ENCODE measurements around the gene HTN1.
"Not testable (repeated sequence)": the region's sequence is repeated elsewhere in the genome, so short reads cannot be mapped to it uniquely, and the experiment has no call there.

The HTN1 gene

GRCh38 chr4:70050138-70050537, at the start of gene HTN1:
Gene HTN1, plus strand, starts transcription at chr4:70050438. Its CDS starts 2,639 bp downstream, at chr4:70053077.
- DNase-seq (ENCODE audit: low read depth in 2 of 2) = not testable (repeated sequence)

DNA sequence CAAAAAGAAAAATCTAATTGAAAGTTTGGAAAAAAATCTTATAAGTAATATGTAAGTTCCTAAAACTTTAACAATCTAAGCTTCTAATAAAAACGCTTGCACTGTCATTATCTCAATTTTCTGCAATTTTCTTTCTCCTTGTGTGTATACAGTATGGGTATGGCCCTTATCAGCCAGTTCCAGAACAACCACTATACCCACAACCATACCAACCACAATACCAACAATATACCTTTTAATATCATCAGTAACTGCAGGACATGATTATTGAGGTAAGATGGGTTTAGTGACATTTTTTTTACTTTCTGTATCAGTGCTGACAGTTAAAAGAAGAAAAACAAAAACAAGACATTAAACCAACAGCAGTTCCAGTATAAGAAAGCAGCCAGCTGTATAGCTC, 49.5 kb upstream of the HTN1 start:
- DNase-seq (ENCODE audit: low read depth in 2 of 2) = no peak

DNA sequence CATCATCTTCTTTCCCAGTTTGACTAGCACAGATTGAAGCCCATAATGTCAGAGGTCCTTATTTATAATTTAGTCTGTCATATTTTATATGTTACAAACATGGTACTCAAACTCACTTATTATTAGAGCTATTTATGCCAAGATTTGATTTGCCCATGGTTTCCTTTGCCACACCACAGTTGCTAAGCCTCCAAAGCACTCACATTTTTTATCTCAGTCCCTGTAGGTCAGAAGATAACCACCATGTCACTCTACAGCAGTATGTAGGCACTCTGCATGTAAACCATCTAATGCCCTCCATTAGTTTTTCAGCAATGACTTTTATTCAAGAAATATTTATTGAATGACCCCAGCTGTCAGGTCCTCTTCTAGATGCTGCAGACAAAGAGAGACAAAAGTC, 47.7 kb upstream of the HTN1 start:
- DNase-seq (ENCODE audit: low read depth in 2 of 2) = no peak

- no peak for DNase-seq (ENCODE audit: low read depth in 2 of 2)
Measured at GRCh38 chr4:70008771-70009170, 41.5 kb upstream of the HTN1 start.

DNA sequence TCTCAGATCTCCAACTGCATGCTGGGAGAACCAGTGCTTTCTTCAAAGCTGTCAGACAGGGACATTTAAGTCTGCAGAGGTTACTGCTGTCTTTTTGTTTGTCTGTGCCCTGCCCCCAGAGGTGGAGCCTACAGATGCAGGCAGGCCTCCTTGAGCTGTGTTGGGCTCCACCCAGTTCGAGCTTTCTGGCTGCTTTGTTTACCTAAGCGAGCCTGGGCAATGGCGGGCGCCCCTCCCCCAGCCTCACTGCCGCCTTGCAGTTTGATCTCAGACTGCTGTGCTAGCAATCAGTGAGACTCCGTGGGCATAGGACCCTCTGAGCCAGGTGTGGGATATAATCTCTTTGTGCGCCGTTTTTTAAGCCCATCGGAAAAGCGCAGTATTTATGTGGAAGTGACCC, 31.2 kb upstream of the HTN1 start:
- DNase-seq (ENCODE audit: low read depth in 2 of 2) = not testable (repeated sequence)

GRCh38 chr4:70023218-70023617, 27.0 kb upstream of the HTN1 start:
- DNase-seq (ENCODE audit: low read depth in 2 of 2) = no peak

DNA sequence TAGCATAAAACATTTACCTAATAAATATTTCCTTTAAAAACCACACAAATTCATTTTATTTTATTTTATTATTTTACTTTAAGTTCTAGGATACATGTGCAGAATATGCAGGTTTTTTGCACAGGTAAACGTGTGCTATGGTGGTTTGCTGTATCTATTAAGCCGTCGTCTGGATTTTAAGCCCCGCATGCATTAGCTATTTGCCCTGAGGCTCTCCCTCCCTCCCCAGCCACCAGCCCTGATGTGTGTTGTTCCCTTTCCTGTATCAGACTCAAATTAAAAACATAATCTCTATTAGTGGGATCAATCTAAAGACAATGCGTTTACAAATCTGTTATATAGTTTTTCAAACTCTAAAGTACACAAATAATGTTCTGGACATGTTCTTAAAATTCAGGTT, 23.2 kb upstream of the HTN1 start:
- no peak for DNase-seq (ENCODE audit: low read depth in 2 of 2)

DNA sequence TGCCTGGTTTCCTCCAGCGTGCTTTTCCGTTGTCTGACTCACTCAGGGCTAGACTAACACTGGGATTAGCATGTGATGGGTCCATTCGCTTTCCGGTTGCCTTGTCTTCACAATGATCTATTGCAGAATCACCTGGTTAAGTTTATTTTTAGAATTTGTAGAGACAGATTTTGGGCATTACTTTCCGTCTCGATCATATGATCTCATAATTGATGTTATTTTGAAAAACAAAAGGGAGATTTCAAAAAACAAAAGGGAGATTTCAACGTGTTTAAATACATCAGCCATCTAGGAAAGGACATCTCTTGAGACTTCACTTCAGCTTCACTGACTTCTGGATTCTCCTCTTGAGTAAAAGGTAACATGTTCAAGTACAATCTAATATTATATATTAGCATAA, 22.1 kb upstream of the HTN1 start, which contains the start of gene HTN3:
HTN3 (plus strand) TSS at position 301 of the 400 bp plus-strand sequence. CDS start 2,282 bp downstream, outside the sequence.
- DNase-seq (ENCODE audit: low read depth in 2 of 2) = not testable (repeated sequence)

DNA sequence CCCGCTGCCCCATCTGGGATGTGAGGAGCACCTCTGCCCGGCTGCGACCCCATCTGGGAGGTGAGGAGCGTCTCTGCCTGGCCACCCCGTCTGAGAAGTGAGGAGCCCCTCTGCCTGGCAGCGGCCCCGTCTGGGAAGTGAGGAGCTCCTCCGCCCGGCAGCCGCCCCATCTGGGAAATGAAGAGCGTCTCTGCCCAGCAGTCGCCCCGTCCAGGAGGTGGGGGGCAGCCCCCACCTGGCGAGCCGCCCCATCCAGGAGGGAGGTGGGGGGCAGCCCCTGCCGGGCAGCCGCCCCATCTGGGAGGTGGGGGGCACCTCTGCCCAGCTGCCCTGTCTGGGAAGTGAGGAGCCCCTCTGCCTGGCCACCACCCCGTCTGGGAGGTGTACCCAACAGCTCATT, 12.7 kb upstream of the HTN1 start:
- not testable (repeated sequence) for DNase-seq (ENCODE audit: low read depth in 2 of 2)

DNA sequence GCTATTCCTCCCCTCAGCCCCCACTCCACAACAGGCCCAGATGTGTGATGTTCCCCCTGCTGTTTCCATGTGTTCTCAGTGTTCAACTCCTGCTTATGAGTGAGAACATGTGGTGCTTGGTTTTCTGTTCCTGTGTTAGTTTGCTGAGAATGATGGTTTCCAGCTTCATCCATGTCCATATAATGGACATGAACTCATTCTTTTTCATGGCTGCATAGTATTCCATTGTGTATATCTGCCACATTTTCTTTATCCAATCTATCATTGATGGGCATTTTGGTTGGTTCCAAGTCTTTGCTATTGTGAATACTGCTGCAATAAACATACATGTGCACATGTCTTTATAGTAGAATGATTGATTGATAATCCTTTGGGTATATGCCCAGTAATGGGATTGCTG, 10.3 kb upstream of the HTN1 start:
- not testable (repeated sequence) for DNase-seq (ENCODE audit: low read depth in 2 of 2)

GRCh38 chr4:70041652-70042286, 8.5 kb upstream of the HTN1 start:
- no peak for DNase-seq (ENCODE audit: low read depth in 2 of 2)

DNA sequence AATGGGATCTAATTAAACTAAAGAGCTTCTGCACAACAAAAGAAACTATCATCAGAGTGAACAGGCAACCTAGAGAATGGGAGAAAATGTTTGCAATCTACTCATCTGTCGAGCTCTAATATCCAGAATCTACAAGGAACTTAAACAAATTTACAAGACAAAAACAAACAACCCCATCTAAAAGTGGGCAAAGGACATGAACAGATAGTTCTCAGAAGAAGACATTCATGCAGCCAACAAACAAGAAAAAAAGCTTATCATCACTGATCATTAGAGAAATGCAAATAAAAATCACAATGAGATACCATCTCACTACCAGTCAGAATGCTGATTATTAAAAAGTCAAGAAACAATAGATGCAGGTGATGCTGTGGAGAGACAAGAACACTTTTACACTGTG, 6.3 kb downstream of the HTN1 start:
- DNase-seq (ENCODE audit: low read depth in 2 of 2) = not testable (repeated sequence)

- no peak for DNase-seq (ENCODE audit: low read depth in 2 of 2)
Measured at GRCh38 chr4:70057651-70058050, 7.4 kb downstream of the HTN1 start.

- DNase-seq (ENCODE audit: low read depth in 2 of 2) = no peak
Measured at GRCh38 chr4:70059149-70059548, 8.9 kb downstream of the HTN1 start.

GRCh38 chr4:70062000-70062399, 11.8 kb downstream of the HTN1 start:
- DNase-seq (ENCODE audit: low read depth in 2 of 2) = no peak

GRCh38 chr4:70080205-70080604, 30.0 kb downstream of the HTN1 start:
- DNase-seq (ENCODE audit: low read depth in 2 of 2) = no peak

DNA sequence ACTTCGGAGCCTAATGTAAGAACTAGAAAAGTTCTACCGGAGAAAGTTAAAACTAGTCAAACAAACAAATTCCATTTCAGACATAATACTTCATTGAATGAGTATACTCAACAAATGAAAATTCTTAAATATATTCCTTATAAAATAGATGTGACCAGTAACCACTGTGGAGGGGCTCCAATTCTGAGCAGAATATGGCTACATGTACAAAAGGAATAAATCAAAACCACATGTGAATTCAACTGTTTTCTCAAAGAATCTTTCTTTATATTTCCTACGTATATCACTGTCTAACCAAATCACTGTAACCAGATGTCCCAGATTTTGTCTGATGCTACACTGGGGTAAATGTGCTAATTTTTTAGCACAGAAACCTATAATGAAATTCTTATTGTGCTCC, 49.0 kb downstream of the HTN1 start:
- DNase-seq (ENCODE audit: low read depth in 2 of 2) = no peak
